CD4-positive, alpha-beta T cell (primary cell): ENCODE data around the gene BBS5. TPM values are rescaled to one million over a fixed set of nuclear protein-coding genes. Genes with fewer than 3 reads are reported as not detected.

Experiments
- ATAC-seq: fragments of 200-7000 bp; cut with Tn5 transposase; one replicate; pipeline ENCODE4 v1.10.0; 2022; ENCODE audit warnings: mild to moderate bottlenecking; ENCODE audit not compliant: poor library complexity
- CTCF ChIA-PET: fragments of 350-600 bp; sonication (Branson Sonifier 250); formaldehyde crosslinking; loops from one replicate; lab custom pipeline; 2021; ENCODE audit warnings: antibody characterized with exemption, inconsistent platforms; lab: Charles Lee
- POLR2A ChIA-PET: fragments of 350-600 bp; sonication (Branson Sonifier 250); formaldehyde crosslinking; loops from one replicate; lab custom pipeline; 2021; ENCODE audit warnings: antibody characterized with exemption, inconsistent platforms; lab: Charles Lee
- DNase-seq, 14 experiments: peaks; one replicate each; pipeline ENCODE4 v3.0.0-alpha.2; 2013 to 2020; ENCODE audit warnings: mixed read lengths in 2 of 14
- H3K27ac ChIP-seq, 2 donors: one replicate each; pipeline versions ENCODE4 v1.5.1 to v1.7.0; 2013; ENCODE audit warnings: low read length in 2 of 2, low read depth in 1 of 2, mild to moderate bottlenecking in 1 of 2
- H3K27me3 ChIP-seq, 2 experiments: 1 replicate in 1 of 2; 2 replicates in 1 of 2; pipeline versions ENCODE4 v1.6.1 to v1.7.0; 2013; ENCODE audit warnings: low read length in 2 of 2, control low read depth in 1 of 2, mild to moderate bottlenecking in 1 of 2, moderate library complexity in 1 of 2; ENCODE audit not compliant: insufficient read depth in 2 of 2, control insufficient read depth in 1 of 2
- H3K36me3 ChIP-seq: one replicate; pipeline ENCODE4 v1.6.1; 2013; ENCODE audit warnings: low read length, control low read depth; ENCODE audit not compliant: insufficient read depth
- H3K4me1 ChIP-seq: one replicate; pipeline ENCODE4 v1.6.1; 2013; ENCODE audit warnings: low read length, control low read depth; ENCODE audit not compliant: insufficient read depth
- H3K4me3 ChIP-seq: one replicate; pipeline ENCODE4 v1.5.1; 2013; ENCODE audit warnings: mild to moderate bottlenecking, low read length, moderate library complexity
- H3K9me3 ChIP-seq, 2 experiments: 1 replicate in 1 of 2; 2 replicates in 1 of 2; pipeline versions ENCODE4 v1.6.1 to v1.7.0; 2013; ENCODE audit warnings: low read length in 2 of 2, mild to moderate bottlenecking in 2 of 2, control low read depth in 1 of 2, moderate library complexity in 1 of 2; ENCODE audit not compliant: control insufficient read depth in 1 of 2, insufficient read depth in 1 of 2
- H3K27ac Mint-ChIP-seq: one replicate; pipeline ENCODE4 v1.8.0; 2020; ENCODE audit warnings: mixed read lengths
- H3K27me3 Mint-ChIP-seq: one replicate; pipeline ENCODE4 v1.8.0; 2021; ENCODE audit warnings: mixed read lengths
- H3K36me3 Mint-ChIP-seq: one replicate; pipeline ENCODE4 v1.8.0; 2021; ENCODE audit warnings: low read depth, mixed read lengths
- H3K4me1 Mint-ChIP-seq: one replicate; pipeline ENCODE4 v1.8.0; 2021; ENCODE audit warnings: low read depth, mixed read lengths
- H3K4me3 Mint-ChIP-seq: one replicate; pipeline ENCODE4 v1.8.0; 2020; ENCODE audit warnings: mild to moderate bottlenecking, mixed read lengths
- H3K9me3 Mint-ChIP-seq: one replicate; pipeline ENCODE4 v1.8.0; 2020; ENCODE audit warnings: mixed read lengths
- intact Hi-C, 2 experiments: fragments of 100-400 bp; cut with DNase I in 1 of 2; cut with micrococcal nuclease in 1 of 2; formaldehyde crosslinking; loops; one replicate each; pipeline versions ENCODE4 v1.15.1 to v1.9.0; 2023 to 2025; cut with DNase I, micrococcal nuclease
- total RNA-seq, 174 experiments: library from RNA in 2 of 174; stranded (reverse) in 2 of 174; gene quantifications; one replicate each; pipeline ENCODE4 v1.2.3 and lab custom pipeline; 2021 to 2026
- TF ChIP-seq, protein P1 (sequence below): fragments of 200-600 bp; IDR thresholded peaks from one replicate; pipeline ENCODE4 v1.8.0; 2022; ENCODE audit warnings: antibody characterized with exemption, mild to moderate bottlenecking

BBS5 gene
- total RNA-seq, 2 experiments from 2014 or later: 2.1 to 2.2 TPM

DNA sequence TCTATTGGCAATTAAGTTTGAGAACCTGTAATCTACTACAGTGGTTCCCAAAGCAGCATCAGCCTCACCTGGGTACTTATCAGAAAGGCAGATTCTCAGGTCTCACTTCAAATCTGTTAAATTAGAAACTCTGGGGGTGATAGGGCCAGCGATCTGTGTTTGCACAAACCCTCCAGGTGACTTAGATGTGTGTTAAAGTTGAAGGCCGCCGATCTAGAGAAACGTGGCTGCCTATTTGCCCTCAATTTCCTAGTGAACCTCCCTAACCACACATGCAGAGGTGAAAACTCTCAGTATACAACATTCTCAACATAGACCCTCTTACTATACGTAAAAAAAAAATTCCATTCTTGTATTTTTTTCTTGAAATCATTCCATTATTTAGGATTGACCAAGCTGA, 44.4 kb downstream of the BBS5 start:
- Histone ChIP-seq H3K4me1 (no peaks in the 10 kb centered on the region), H3K4me3 (no peak overlapping the region), H3K27me3 (no peaks in the 10 kb centered on the region), H3K27ac (no peak overlapping the region), H3K9me3 (no peaks in the 10 kb centered on the region), H3K36me3 (peaks cover 3% of the 10 kb centered on the region)
- Mint-ChIP-seq H3K36me3 (no peaks in the 10 kb centered on the region), H3K4me3 (no peak overlapping the region), H3K27ac (no peak overlapping the region), H3K27me3 (no peaks in the 10 kb centered on the region), H3K4me1 (no peaks in the 10 kb centered on the region), H3K9me3 (no peaks in the 10 kb centered on the region)
- ChIA-PET POLR2A (no interaction called here), CTCF (no interaction called here)
- no peak for ATAC-seq
- no peak for DNase-seq
- intact Hi-C loops: loop anchor here in 1 of 2 experiments (10.0 kb wide), 1 partner anchor 151 kb away; no protein-coding TSS in a partner anchor
- TF ChIP-seq, protein P1, sequence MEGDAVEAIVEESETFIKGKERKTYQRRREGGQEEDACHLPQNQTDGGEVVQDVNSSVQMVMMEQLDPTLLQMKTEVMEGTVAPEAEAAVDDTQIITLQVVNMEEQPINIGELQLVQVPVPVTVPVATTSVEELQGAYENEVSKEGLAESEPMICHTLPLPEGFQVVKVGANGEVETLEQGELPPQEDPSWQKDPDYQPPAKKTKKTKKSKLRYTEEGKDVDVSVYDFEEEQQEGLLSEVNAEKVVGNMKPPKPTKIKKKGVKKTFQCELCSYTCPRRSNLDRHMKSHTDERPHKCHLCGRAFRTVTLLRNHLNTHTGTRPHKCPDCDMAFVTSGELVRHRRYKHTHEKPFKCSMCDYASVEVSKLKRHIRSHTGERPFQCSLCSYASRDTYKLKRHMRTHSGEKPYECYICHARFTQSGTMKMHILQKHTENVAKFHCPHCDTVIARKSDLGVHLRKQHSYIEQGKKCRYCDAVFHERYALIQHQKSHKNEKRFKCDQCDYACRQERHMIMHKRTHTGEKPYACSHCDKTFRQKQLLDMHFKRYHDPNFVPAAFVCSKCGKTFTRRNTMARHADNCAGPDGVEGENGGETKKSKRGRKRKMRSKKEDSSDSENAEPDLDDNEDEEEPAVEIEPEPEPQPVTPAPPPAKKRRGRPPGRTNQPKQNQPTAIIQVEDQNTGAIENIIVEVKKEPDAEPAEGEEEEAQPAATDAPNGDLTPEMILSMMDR: no peak

DNA sequence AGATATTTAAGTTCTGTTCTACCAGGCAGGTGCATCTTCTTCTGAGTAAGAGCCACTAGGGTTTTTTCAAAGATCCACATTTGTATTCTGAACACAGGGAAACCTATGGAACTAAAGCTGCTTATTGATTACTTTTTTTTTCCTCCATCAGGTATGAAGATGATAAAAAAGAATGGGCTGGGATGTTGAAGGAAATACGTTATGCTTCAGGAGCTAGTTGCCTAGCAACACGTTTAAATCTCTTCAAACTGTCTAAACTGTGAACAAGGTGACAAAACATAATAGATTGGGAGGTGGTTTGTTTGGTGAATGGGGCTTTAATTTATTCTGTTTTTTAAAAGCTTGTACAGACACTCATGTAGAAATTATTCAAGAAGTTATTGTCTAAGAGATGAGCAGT, 46.1 kb downstream of the BBS5 start:
- DNase-seq (no peak), ATAC-seq (no peak)
- Histone ChIP-seq H3K4me1 (no peaks in the 10 kb centered on the region), H3K4me3 (no peak overlapping the region), H3K27ac (no peak overlapping the region), H3K27me3 (no peaks in the 10 kb centered on the region), H3K36me3 (peaks cover 3% of the 10 kb centered on the region), H3K9me3 (no peaks in the 10 kb centered on the region)
- intact Hi-C loops: loop anchor here (5.0 to 10.0 kb wide), 2 partner anchors 57 to 149 kb away; partner anchors contain the start of gene PPIG (in 1 of the 2)
- Mint-ChIP-seq H3K9me3 (no peaks in the 10 kb centered on the region), H3K27ac (no peak overlapping the region), H3K36me3 (peaks cover 7% of the 10 kb centered on the region), H3K27me3 (no peaks in the 10 kb centered on the region), H3K4me1 (no peaks in the 10 kb centered on the region), H3K4me3 (no peak overlapping the region)
- TF ChIP-seq, protein P1: no peak
- ChIA-PET CTCF (no interaction called here), POLR2A (interaction anchor here (1.2 kb wide), 1 partner anchor 59 kb away, joined by 3 read pairs; no protein-coding TSS in a partner anchor)

DNA sequence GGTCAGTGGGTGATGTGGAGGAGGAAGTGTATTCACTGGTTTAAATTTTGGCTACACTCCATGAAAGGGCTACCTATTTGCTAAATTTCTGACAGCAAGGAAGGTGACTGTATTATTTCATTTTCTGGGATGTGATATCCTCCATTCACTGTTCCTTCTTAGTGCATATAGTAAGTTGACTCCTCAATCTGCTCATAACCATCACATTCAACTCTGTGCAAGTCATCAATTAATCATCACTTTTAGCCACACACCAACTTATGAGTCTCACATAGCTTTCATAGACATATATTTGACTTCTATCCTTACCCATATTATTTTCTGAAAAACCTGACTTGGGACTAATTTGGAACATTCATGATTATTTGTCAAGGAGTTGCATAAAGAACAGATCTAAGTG, 47.2 kb downstream of the BBS5 start:
- H3K9me3 ChIP-seq: no peaks in the 10 kb centered on the region
- ATAC-seq: no peak
- no peak overlapping the region for H3K27ac Mint-ChIP-seq
- ChIA-PET CTCF (no interaction called here), POLR2A (no interaction called here)
- H3K4me1 Mint-ChIP-seq: no peaks in the 10 kb centered on the region
- H3K36me3 ChIP-seq: peaks cover 7% of the 10 kb centered on the region
- no peaks in the 10 kb centered on the region for H3K9me3 Mint-ChIP-seq
- no peak for DNase-seq
- no peak overlapping the region for H3K4me3 Mint-ChIP-seq
- no peaks in the 10 kb centered on the region for H3K4me1 ChIP-seq
- no peaks in the 10 kb centered on the region for H3K27me3 ChIP-seq
- H3K27me3 Mint-ChIP-seq: no peaks in the 10 kb centered on the region
- H3K36me3 Mint-ChIP-seq: peaks cover 7% of the 10 kb centered on the region
- TF ChIP-seq, protein P1: no peak
- no peak overlapping the region for H3K4me3 ChIP-seq
- intact Hi-C loops: loop anchor here (5.0 to 10.0 kb wide), 2 partner anchors 56 to 148 kb away; partner anchors contain the start of gene PPIG (in 1 of the 2)
- no peak overlapping the region for H3K27ac ChIP-seq
